ENCODE results near the gene MAP2K5. TPM values are rescaled to one million over a fixed set of nuclear protein-coding genes. Genes with fewer than 3 reads are reported as not detected.

MAP2K5 gene
- total RNA-seq, 1 experiment from 2014 or later, result 22.2 TPM

DNA sequence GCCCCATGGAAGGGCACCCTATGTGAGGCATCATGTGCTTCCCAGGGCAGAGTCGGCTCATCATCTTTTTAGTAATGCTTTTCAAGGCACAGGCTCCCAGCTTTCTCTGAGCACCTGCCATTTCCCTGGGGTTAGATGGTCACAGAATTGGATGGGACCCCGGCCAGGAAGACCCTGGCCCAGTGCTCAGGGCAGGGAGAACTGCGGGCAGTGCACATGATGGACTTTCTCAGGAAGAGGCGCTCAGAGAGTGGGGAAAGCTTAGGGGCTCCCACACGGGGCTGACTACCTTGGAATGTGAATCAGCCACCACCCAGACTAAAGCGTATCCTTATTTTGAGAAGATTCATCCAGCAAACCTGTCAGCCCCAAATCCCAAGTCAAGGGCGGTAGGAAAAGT lies 266.3 kb downstream of the MAP2K5 start:
- DNase-seq, result no peak
- TF ChIP-seq, protein P1, sequence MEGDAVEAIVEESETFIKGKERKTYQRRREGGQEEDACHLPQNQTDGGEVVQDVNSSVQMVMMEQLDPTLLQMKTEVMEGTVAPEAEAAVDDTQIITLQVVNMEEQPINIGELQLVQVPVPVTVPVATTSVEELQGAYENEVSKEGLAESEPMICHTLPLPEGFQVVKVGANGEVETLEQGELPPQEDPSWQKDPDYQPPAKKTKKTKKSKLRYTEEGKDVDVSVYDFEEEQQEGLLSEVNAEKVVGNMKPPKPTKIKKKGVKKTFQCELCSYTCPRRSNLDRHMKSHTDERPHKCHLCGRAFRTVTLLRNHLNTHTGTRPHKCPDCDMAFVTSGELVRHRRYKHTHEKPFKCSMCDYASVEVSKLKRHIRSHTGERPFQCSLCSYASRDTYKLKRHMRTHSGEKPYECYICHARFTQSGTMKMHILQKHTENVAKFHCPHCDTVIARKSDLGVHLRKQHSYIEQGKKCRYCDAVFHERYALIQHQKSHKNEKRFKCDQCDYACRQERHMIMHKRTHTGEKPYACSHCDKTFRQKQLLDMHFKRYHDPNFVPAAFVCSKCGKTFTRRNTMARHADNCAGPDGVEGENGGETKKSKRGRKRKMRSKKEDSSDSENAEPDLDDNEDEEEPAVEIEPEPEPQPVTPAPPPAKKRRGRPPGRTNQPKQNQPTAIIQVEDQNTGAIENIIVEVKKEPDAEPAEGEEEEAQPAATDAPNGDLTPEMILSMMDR (IDR thresholded peaks at IDR 0.05; ENCODE audit: unreplicated experiment), result no peak
- intact Hi-C loops (cut with micrococcal nuclease; ENCODE audit: unreplicated experiment), result no loop called here
- H3K4me1 Mint-ChIP-seq (ENCODE audit: low read depth, unreplicated experiment), result no peaks in the 10 kb centered on the region
- H3K4me3 Mint-ChIP-seq (ENCODE audit: low read depth, unreplicated experiment), result no peak overlapping the region
- H3K27ac Mint-ChIP-seq (ENCODE audit: unreplicated experiment), result no peak overlapping the region
- peaks cover 5% of the 10 kb centered on the region for H3K36me3 Mint-ChIP-seq (ENCODE audit: insufficient read depth, unreplicated experiment)
- BruUV-seq (replicated peaks), result no TSS peak
- H3K9me3 Mint-ChIP-seq (ENCODE audit: low read depth, unreplicated experiment), result no peaks in the 10 kb centered on the region
- no peaks in the 10 kb centered on the region for H3K27me3 Mint-ChIP-seq (ENCODE audit: unreplicated experiment)
- CTCF ChIA-PET, result interaction anchor here (0.6 kb wide), 1 partner anchor 31 kb away, joined by 4 read pairs; the partner anchor contains the start of gene RNU6-1

DNA sequence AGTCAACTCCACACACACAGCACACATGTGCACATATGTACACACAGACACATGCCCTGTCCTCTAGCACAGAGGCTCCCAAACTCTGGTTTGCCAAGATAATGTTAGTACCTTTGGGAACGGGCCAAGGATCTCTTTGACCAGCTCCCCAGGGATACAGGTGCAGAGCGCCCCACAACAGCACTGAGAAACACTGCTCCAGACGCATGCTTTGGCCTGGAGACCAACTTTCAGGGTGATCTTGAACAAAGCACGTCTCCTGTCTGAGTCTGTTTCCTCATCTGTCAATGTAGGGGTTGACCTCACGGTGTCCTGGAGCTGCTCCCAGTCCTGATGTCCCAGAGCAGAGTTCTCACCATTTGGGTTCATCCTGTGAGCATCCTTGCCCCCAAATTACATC lies 266.9 kb downstream of the MAP2K5 start:
- Mint-ChIP-seq H3K9me3 (ENCODE audit: low read depth, unreplicated experiment) (no peaks in the 10 kb centered on the region), H3K27me3 (ENCODE audit: unreplicated experiment) (no peaks in the 10 kb centered on the region), H3K4me3 (ENCODE audit: low read depth, unreplicated experiment) (no peak overlapping the region), H3K36me3 (ENCODE audit: insufficient read depth, unreplicated experiment) (peaks cover 5% of the 10 kb centered on the region), H3K27ac (ENCODE audit: unreplicated experiment) (no peak overlapping the region), H3K4me1 (ENCODE audit: low read depth, unreplicated experiment) (no peaks in the 10 kb centered on the region)
- intact Hi-C loops (cut with micrococcal nuclease; ENCODE audit: unreplicated experiment), result no loop called here
- TF ChIP-seq, protein P1 (IDR thresholded peaks at IDR 0.05; ENCODE audit: unreplicated experiment), result no peak
- DNase-seq, result no peak
- BruUV-seq (replicated peaks), result no TSS peak
- CTCF ChIA-PET, result no interaction called here

DNA sequence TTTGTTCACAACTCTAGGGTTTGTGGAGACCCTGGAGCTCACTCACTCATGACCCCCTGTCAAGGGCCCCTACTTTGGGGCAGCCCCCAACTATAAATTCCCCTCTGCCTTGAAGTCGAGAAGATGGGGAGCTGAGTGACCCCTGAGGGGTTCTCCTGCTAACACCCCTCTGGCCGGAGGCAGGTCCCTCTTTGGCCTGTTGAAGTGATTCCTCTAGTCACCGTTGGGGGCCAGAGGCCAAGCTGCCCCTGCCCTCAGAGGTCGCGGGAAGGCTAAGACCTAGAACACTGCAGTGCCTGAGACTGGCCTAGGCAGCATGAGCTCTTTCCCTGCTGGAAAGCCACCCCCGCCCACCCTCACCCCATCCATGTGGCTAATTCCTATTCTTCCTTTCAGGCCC lies 267.4 kb downstream of the MAP2K5 start:
- TF ChIP-seq, protein P1 (IDR thresholded peaks at IDR 0.05; ENCODE audit: unreplicated experiment), result no peak
- no TSS peak for BruUV-seq (replicated peaks)
- intact Hi-C loops (cut with micrococcal nuclease; ENCODE audit: unreplicated experiment), result no loop called here
- no peak overlapping the region for H3K4me3 Mint-ChIP-seq (ENCODE audit: low read depth, unreplicated experiment)
- no peaks in the 10 kb centered on the region for H3K9me3 Mint-ChIP-seq (ENCODE audit: low read depth, unreplicated experiment)
- CTCF ChIA-PET, result no interaction called here
- H3K4me1 Mint-ChIP-seq (ENCODE audit: low read depth, unreplicated experiment), result no peaks in the 10 kb centered on the region
- DNase-seq, result no peak
- no peaks in the 10 kb centered on the region for H3K27me3 Mint-ChIP-seq (ENCODE audit: unreplicated experiment)
- no peak overlapping the region for H3K27ac Mint-ChIP-seq (ENCODE audit: unreplicated experiment)
- H3K36me3 Mint-ChIP-seq (ENCODE audit: insufficient read depth, unreplicated experiment), result peaks cover 5% of the 10 kb centered on the region

DNA sequence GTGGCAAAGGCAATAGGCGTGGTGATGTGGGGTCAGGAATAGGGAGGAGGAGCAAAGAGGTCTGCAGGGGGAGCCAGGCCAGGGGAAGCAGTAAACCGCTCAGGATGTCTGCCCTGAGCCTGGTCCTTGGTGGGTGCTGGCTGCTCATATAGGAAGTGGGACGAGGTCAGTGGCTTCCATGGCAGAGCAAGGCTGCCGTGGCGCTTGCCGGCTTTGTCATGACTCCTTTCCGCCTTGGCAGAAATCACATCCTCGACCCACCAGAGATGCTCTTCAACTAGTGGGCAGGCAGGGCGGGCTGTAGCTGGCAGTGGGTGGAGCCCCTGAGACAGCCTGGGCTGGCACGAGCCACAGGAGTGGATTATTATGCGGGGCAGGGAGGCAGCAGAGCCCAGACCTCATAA lies 269.7 kb downstream of the MAP2K5 start:
- Mint-ChIP-seq H3K9me3 (ENCODE audit: low read depth, unreplicated experiment) (no peaks in the 10 kb centered on the region), H3K27ac (ENCODE audit: unreplicated experiment) (no peak overlapping the region), H3K36me3 (ENCODE audit: insufficient read depth, unreplicated experiment) (peaks cover 5% of the 10 kb centered on the region), H3K4me1 (ENCODE audit: low read depth, unreplicated experiment) (no peaks in the 10 kb centered on the region), H3K4me3 (ENCODE audit: low read depth, unreplicated experiment) (no peak overlapping the region), H3K27me3 (ENCODE audit: unreplicated experiment) (peaks cover 14% of the 10 kb centered on the region)
- TF ChIP-seq, protein P1 (IDR thresholded peaks at IDR 0.05; ENCODE audit: unreplicated experiment), result no peak
- CTCF ChIA-PET, result no interaction called here
- no TSS peak for BruUV-seq (replicated peaks)
- no peak for DNase-seq
- intact Hi-C loops (cut with micrococcal nuclease; ENCODE audit: unreplicated experiment), result no loop called here

All from Calu3 (cell line).